Mucosa of descending colon (tissue), 3 donors: Measurements from ENCODE around the gene KRT38. TPM values are rescaled to one million over a fixed set of nuclear protein-coding genes. Genes with fewer than 3 reads are reported as not detected.
"Not testable (repeated sequence)": the region's sequence is repeated elsewhere in the genome, so short reads cannot be mapped to it uniquely, and the experiment has no call there.

Experiments used
- ATAC-seq: fragments of 200-7000 bp; cut with Tn5 transposase; one replicate; pipeline ENCODE4 v1.9.1; 2020; ENCODE audit warnings: mild to moderate bottlenecking, moderate library complexity
- DNase-seq, 3 donors: peaks; one replicate each; pipeline ENCODE4 v3.0.0-alpha.2; 2020
- H3K36me3 ChIP-seq: fragments of 200-600 bp; one replicate; pipeline ENCODE4 v1.8.0; 2021; ENCODE audit warnings: low read depth, mild to moderate bottlenecking
- H3K4me1 ChIP-seq: fragments of 200-600 bp; one replicate; pipeline ENCODE4 v1.8.0; 2021; ENCODE audit warnings: low read depth, mild to moderate bottlenecking
- H3K4me3 ChIP-seq: fragments of 200-600 bp; one replicate; pipeline ENCODE4 v1.8.0; 2021; ENCODE audit warnings: mild to moderate bottlenecking
- H3K9me3 ChIP-seq: fragments of 200-600 bp; one replicate; pipeline ENCODE4 v1.8.0; 2021; ENCODE audit warnings: mild to moderate bottlenecking
- intact Hi-C, 2 donors: fragments of 100-400 bp; cut with DNase I in 1 of 2; cut with micrococcal nuclease in 1 of 2; formaldehyde crosslinking; loops; one replicate each; pipeline versions ENCODE4 v1.11.0 to v1.11.1; 2022; cut with DNase I, micrococcal nuclease
- total RNA-seq, 3 donors: library from RNA; stranded (reverse); fragmentation: NEBNext Ultra II Directional in 2 of 3; extraction: Animal tissue kit (Norgen Biotek cat#: 25700) in 2 of 3; gene quantifications; one replicate each; pipeline versions ENCODE4 v1.2.1 to v1.2.4, GENCODE V29; 2021 to 2023
- TF ChIP-seq, protein P1 (sequence below): fragments of 200-600 bp; IDR thresholded peaks from one replicate; pipeline ENCODE4 v1.8.0; 2022; ENCODE audit warnings: antibody characterized with exemption, mild to moderate bottlenecking
- donor health status: DM: no; HTN: no; CAD: no; lungs with moderate emphysema.
- donor health status: DM: no; HTN: no; CAD: no.
- donor health status: DM: no; HTN: yes; CAD: no.

The KRT38 gene
- total RNA-seq, 3 donors from 2014 or later = not detected

DNA sequence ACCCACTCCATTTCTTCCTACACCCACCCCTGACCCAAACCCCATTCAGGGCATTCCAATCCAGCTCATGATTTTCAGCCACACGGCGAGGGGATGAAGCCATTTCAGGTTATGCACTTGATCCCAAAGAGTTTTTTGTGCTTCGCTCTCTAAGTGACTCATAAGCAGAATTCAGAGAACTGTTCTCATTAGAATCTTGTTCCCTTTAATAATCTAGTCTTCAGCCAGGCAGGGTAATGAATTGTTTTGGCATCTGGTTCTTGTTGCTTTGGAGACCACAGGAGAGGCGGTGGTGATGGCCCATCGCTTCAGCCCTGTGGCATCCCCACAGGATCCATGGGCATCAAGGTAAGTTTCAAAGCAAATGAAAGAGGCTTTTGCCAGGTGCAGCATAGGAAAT, 38.6 kb downstream of the KRT38 start:
- intact Hi-C loops = no loop called here
- H3K4me3 ChIP-seq = no peak overlapping the region
- H3K36me3 ChIP-seq = no peaks in the 10 kb centered on the region
- H3K9me3 ChIP-seq = no peaks in the 10 kb centered on the region
- DNase-seq (no peak), ATAC-seq (no peak)
- TF ChIP-seq, protein P1, sequence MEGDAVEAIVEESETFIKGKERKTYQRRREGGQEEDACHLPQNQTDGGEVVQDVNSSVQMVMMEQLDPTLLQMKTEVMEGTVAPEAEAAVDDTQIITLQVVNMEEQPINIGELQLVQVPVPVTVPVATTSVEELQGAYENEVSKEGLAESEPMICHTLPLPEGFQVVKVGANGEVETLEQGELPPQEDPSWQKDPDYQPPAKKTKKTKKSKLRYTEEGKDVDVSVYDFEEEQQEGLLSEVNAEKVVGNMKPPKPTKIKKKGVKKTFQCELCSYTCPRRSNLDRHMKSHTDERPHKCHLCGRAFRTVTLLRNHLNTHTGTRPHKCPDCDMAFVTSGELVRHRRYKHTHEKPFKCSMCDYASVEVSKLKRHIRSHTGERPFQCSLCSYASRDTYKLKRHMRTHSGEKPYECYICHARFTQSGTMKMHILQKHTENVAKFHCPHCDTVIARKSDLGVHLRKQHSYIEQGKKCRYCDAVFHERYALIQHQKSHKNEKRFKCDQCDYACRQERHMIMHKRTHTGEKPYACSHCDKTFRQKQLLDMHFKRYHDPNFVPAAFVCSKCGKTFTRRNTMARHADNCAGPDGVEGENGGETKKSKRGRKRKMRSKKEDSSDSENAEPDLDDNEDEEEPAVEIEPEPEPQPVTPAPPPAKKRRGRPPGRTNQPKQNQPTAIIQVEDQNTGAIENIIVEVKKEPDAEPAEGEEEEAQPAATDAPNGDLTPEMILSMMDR = no peak
- H3K4me1 ChIP-seq = no peaks in the 10 kb centered on the region

DNA sequence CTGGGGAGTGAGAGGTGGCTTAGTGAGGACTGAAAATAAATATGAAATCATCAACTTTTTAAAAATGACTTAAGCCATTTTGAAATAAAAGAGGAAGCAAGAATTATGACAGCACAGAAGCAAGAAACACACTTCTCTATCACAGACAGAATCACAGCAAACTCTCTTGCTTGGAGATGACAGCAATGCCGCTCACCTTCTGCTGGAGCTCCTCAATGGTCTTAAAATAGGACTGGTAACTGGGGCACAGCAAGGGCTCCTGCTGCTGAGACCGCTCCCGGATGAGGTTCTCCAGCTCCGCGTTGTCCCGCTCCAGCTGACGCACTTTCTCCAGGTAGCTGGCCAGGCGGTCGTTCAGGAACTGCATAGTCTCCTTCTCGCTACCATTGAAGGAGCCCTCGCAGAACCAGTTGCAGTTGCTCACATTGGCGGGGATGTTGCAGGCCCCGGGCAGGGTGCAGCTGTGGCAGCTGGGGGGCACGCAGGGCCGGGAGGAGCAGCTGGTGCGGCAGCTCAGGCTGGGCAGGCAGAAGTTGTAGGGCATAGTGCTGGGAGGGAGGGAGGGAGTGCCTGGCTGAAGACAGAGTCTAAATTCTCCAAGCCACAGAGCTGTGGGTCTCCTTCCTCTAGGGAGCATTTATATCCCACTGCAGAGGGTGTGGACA, 43.7 kb downstream of the KRT38 start, which contains the start of gene KRT31:
Gene KRT31, minus strand, starts transcription at position 613 of the 665 bp plus-strand sequence. Its CDS starts 69 bp downstream, at position 544.
- intact Hi-C loops = no loop called here
- Histone ChIP-seq H3K4me3 (no peak within 1 kb of the TSS), H3K36me3 (no peaks in the 10 kb centered on the region), H3K4me1 (no peaks in the 10 kb centered on the region), H3K9me3 (no peaks in the 10 kb centered on the region)
- TF ChIP-seq, protein P1 = no peak
- ATAC-seq = no peak
- DNase-seq = no peak

DNA sequence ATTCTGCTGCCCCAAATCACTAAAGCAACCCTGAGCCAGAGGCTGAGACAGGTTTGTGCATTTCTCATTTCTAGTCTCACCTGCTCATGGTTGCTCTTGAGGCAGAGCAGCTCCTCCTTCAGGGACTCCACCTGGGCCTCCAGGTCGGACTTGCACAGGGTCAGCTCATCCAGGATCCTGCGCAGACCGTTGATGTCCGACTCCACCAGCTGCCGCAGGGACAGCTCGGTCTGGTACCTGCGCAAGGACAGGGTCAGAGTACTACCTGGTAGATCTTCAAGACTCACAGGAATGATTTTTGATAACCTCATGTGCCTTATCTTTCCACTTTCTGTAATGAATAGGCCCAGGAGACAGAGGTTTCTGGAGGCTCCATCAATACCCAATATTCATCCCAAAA, 44.4 kb downstream of the KRT38 start:
- no peak for DNase-seq
- TF ChIP-seq, protein P1 = no peak

DNA sequence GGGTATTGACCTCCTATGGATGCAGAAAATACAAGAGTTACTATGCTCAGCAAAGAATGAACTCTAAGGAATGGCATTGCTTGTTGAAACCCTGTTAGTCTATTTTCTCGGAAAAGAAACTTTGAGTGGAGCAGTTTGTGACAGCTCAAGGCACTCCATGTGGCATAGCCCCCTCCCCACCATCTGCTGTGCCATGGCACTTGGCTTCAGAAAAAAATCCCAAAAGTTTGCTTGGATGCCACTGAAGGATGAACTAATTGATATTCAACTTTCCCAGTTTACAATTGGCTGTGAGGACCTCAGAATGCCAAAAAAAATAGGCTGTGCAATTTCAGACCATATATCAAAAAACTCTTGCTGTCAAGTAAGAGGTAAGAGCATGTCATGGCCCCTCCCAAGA, 45.2 kb downstream of the KRT38 start:
- ATAC-seq (no peak), DNase-seq (no peak)
- Histone ChIP-seq H3K4me3 (no peak overlapping the region), H3K9me3 (no peaks in the 10 kb centered on the region), H3K36me3 (no peaks in the 10 kb centered on the region), H3K4me1 (no peaks in the 10 kb centered on the region)
- intact Hi-C loops = no loop called here
- TF ChIP-seq, protein P1 = no peak

More for the DNA sequence above, 44.4 kb downstream of the KRT38 start:
- Histone ChIP-seq H3K36me3 (no peaks in the 10 kb centered on the region), H3K9me3 (no peaks in the 10 kb centered on the region), H3K4me3 (no peak overlapping the region), H3K4me1 (no peaks in the 10 kb centered on the region)
- intact Hi-C loops = no loop called here
- ATAC-seq = no peak

DNA sequence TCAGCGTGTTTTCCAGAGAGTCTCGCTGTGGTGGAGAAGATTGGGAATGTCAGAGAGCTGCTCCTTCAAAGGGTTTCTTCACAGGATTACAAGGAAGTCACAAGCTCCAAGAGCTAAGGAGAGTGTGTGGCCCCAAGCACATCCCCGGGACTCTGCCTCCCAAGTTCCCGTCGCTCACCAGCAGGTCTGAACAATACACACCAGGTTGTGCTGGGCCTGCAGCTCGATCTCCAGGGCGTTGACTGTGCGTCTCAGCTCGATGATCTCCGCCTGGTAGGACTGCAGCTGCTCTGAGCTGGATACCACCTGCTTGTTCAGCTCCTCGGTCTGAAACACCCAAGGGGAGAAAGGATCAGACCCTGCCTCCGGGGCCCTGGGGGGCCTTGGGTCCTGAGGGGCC, 45.7 kb downstream of the KRT38 start:
- ATAC-seq, intact Hi-C loops, H3K4me3 ChIP-seq, H3K9me3 ChIP-seq, H3K36me3 ChIP-seq, DNase-seq, H3K4me1 ChIP-seq: not testable (repeated sequence)

DNA sequence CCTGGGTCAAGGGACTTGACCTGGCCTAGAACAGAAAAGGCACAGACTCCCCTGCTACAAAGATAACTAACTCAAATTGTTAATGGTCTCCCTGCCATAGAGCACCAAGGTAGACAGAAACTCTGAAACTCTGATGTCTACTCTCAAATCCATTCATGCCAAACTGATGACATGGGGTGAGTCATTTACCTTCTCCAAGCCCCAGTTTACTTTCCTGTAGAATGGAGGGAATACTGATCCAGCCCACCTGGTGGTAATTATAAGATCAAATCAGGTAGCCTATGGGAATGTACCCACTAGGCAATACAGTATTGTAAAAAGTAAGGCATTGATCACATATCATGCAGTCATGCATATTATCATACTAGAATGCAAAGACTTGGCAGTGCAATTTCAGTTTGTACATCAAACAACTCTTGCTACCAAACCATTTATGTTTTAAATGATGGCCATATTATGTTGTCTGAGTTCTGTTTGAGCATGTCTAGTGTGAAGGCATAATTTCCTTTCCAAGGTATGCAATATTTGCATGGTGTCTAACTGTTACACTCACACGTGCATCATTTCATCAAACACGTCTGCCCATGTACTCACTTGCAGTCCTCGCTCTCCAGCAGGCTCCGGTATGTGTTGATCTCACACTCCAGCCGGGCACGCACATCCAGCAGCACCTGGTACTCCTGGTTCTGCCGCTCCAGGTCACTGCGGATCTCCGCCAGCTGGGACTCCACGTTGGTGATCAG, 46.4 kb downstream of the KRT38 start:
- Histone ChIP-seq H3K9me3 (no peaks in the 10 kb centered on the region), H3K36me3 (no peaks in the 10 kb centered on the region), H3K4me1 (no peaks in the 10 kb centered on the region), H3K4me3 (no peak overlapping the region)
- TF ChIP-seq, protein P1 = no peak
- no peak for ATAC-seq
- intact Hi-C loops = no loop called here
- no peak for DNase-seq
